Fibroblast of lung (primary cell): ENCODE data around the gene NIPAL3. TPM values are rescaled to one million over a fixed set of nuclear protein-coding genes. Genes with fewer than 3 reads are reported as not detected.

Experiments
- DNase-seq, 2 donors: peaks; one replicate each; pipeline versions ENCODE4 v3.0.0 to v3.0.0-alpha.2; 2010; ENCODE audit warnings: low read depth in 2 of 2
- H2AFZ ChIP-seq: 2 replicates; pipeline ENCODE4 v1.5.1; 2012; ENCODE audit warnings: low read length, control low read depth, inconsistent platforms
- H3K27ac ChIP-seq: 2 replicates; pipeline ENCODE4 v1.5.1; 2011; ENCODE audit warnings: low read length, control low read depth; ENCODE audit not compliant: insufficient read depth
- H3K27me3 ChIP-seq: 2 replicates; pipeline ENCODE4 v1.5.1; 2011; ENCODE audit warnings: mild to moderate bottlenecking, low read length; ENCODE audit not compliant: control insufficient read depth, insufficient read depth
- H3K36me3 ChIP-seq: 2 replicates; pipeline ENCODE4 v1.5.1; 2011; ENCODE audit warnings: low read length; ENCODE audit not compliant: control insufficient read depth, insufficient read depth
- H3K4me1 ChIP-seq: 2 replicates; pipeline ENCODE4 v1.5.1; 2011; ENCODE audit warnings: low read length; ENCODE audit not compliant: control insufficient read depth, insufficient read depth; ENCODE audit errors: extremely low read depth
- H3K4me2 ChIP-seq: 2 replicates; pipeline ENCODE4 v1.5.1; 2011; ENCODE audit warnings: low read length, control low read depth; ENCODE audit not compliant: insufficient read depth; ENCODE audit errors: extremely low read depth
- H3K4me3 ChIP-seq, 4 experiments: fragments of 200-600 bp in 1 of 4; sonication (generic) in 1 of 4; replicated peaks in 1 of 4; 2 replicates each; pipeline ENCODE4 v1.5.1; 2011 to 2016; ENCODE audit warnings: low read length in 4 of 4, low read depth in 3 of 4, mild to moderate bottlenecking in 3 of 4, control low read depth in 2 of 4, inconsistent platforms in 1 of 4, mixed read lengths in 1 of 4; ENCODE audit not compliant: insufficient read depth in 1 of 4; ENCODE audit errors: control extremely low read depth in 1 of 4
- H3K79me2 ChIP-seq: 2 replicates; pipeline ENCODE4 v1.5.1; 2012; ENCODE audit warnings: mild to moderate bottlenecking, low read length, inconsistent platforms; ENCODE audit not compliant: control insufficient read depth, insufficient read depth
- H3K9ac ChIP-seq: 2 replicates; pipeline ENCODE4 v1.5.1; 2011; ENCODE audit warnings: mild to moderate bottlenecking, low read length, control low read depth; ENCODE audit not compliant: insufficient read depth
- H3K9me3 ChIP-seq: 2 replicates; pipeline ENCODE4 v1.5.1; 2012; ENCODE audit warnings: low read depth, low read length; ENCODE audit not compliant: control insufficient read depth, insufficient read depth
- H4K20me1 ChIP-seq: 2 replicates; pipeline ENCODE4 v1.5.1; 2011; ENCODE audit warnings: low read length; ENCODE audit not compliant: control insufficient read depth, insufficient read depth; ENCODE audit errors: extremely low read depth
- CTCF ChIP-seq, 2 donors: IDR thresholded peaks in 1 of 2; conservative IDR thresholded peaks in 1 of 2; 1 replicate in 1 of 2; 2 replicates in 1 of 2; pipeline ENCODE4 v1.5.1; 2011 to 2012; ENCODE audit warnings: low read length in 2 of 2, control low read depth in 1 of 2, inconsistent platforms in 1 of 2, low read depth in 1 of 2, mild to moderate bottlenecking in 1 of 2
- EZH2 ChIP-seq: IDR thresholded peaks from 2 replicates; pipeline ENCODE4 v1.5.1; 2012; ENCODE audit warnings: low read length, control low read depth, mild to moderate bottlenecking; ENCODE audit errors: missing control alignments
- polyA plus RNA-seq, 2 donors: library from polyadenylated mRNA; depleted of rRNA in 1 of 2; stranded (reverse) in 1 of 2; unstranded in 1 of 2; fragments of >200 nt; gene quantifications; 2 replicates each; pipeline ENCODE4 v1.2.1, GENCODE V29; 2011 to 2012; ENCODE audit warnings: missing spikeins in 1 of 2
- total RNA-seq: library from RNA; depleted of rRNA; stranded (reverse); fragments of >200 nt; gene quantifications from 2 replicates; pipeline ENCODE4 v1.2.1, GENCODE V29; 2014

NIPAL3 gene
- total and polyA plus RNA-seq, 2 donors (not counting 1 experiment from before 2014, with no cell fraction given): 65.3 to 85.2 TPM

- H3K27ac ChIP-seq: no peak overlapping the region
- DNase-seq: no peak
- no peak overlapping the region for H3K4me3 ChIP-seq
- H3K9me3 ChIP-seq: no peaks in the 10 kb centered on the region
- no peak overlapping the region for H2AFZ ChIP-seq
- H3K27me3 ChIP-seq: no peaks in the 10 kb centered on the region
- peaks cover 4% of the 10 kb centered on the region for H3K4me1 ChIP-seq
- H3K4me2 ChIP-seq: no peak overlapping the region
- H4K20me1 ChIP-seq: no peaks in the 10 kb centered on the region
- H3K9ac ChIP-seq: no peak overlapping the region
- H3K79me2 ChIP-seq: no peaks in the 10 kb centered on the region
- peaks cover 2% of the 10 kb centered on the region for H3K36me3 ChIP-seq
- no peak for TF ChIP-seq EZH2
- TF ChIP-seq CTCF (conservative IDR thresholded peaks at IDR 0.05 in 1 of 2, IDR thresholded peaks at IDR 0.05 in 1 of 2; ENCODE audit: low read depth in 1 of 2, low read length in 2 of 2): no peak
These were observed 34.3 kb upstream of the NIPAL3 start for GRCh38 chr1:24381256-24381655.

DNA sequence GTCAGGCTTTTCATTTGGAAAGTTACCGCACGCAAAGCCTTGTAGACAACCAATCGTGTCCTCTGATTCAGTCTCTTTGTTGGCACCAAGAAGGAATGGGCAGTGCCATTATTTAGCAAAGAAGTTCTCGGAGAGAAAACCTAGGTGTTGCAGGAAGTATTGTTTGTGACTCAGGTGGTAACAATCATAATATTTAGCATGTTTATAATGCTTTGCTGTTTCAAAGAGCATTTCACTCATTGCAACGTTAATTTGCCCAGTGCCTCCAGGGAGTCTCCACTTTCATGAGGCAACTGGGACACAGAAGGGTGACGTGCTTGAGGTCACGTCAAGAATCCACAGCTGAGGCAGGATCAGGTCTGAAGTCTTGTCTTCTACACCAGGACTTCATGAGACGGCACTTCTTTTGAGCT is 33.4 kb upstream of the NIPAL3 start:
- Histone ChIP-seq H4K20me1 (no peaks in the 10 kb centered on the region), H3K4me2 (no peak overlapping the region), H3K36me3 (peaks cover 2% of the 10 kb centered on the region), H2AFZ (no peak overlapping the region), H3K4me3 (no peak overlapping the region), H3K27ac (no peak overlapping the region), H3K79me2 (no peaks in the 10 kb centered on the region), H3K9ac (no peak overlapping the region), H3K27me3 (no peaks in the 10 kb centered on the region), H3K4me1 (peaks cover 4% of the 10 kb centered on the region), H3K9me3 (no peaks in the 10 kb centered on the region)
- no peak for DNase-seq
- TF ChIP-seq EZH2: no peak
- no peak for TF ChIP-seq CTCF (conservative IDR thresholded peaks at IDR 0.05 in 1 of 2, IDR thresholded peaks at IDR 0.05 in 1 of 2; ENCODE audit: low read depth in 1 of 2, low read length in 2 of 2)

DNA sequence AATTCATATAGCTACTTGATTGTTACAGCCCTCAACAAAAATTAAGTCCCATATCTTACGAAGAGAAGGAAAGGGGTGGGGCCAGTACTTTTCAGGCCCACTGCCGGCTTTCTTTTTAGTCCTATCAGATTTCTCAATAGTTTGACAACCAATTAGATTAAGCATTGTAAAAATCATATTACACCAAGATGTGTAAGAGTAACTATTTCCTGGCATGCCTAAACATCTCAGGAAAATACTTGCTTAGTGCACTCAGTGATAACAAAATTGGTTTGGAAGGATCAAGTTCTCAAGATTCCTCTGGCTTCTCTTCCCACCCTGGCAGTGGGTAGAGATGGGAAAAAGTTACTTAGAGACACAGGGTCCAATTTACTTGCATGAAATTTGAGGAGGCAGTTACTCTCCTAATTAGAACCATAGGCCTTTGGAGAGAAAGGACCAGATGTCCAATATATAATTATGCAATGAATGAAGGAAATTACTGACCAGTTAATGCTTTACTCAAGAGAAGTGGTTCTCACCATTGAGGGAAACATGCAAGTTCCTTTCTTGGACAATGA is 32.1 kb upstream of the NIPAL3 start:
- TF ChIP-seq EZH2: no peak
- TF ChIP-seq CTCF (conservative IDR thresholded peaks at IDR 0.05 in 1 of 2, IDR thresholded peaks at IDR 0.05 in 1 of 2; ENCODE audit: low read depth in 1 of 2, low read length in 2 of 2): no peak
- Histone ChIP-seq H3K79me2 (no peaks in the 10 kb centered on the region), H3K27me3 (no peaks in the 10 kb centered on the region), H3K27ac (no peak overlapping the region), H3K4me2 (no peak overlapping the region), H3K9ac (no peak overlapping the region), H3K36me3 (peaks cover 2% of the 10 kb centered on the region), H3K4me1 (peaks cover 4% of the 10 kb centered on the region), H2AFZ (no peak overlapping the region), H3K9me3 (no peaks in the 10 kb centered on the region), H4K20me1 (no peaks in the 10 kb centered on the region), H3K4me3 (no peak overlapping the region)
- no peak for DNase-seq
